Colonic mucosa (tissue), 4 donors: ENCODE data around the gene NOS1AP. TPM values are rescaled to one million over a fixed set of nuclear protein-coding genes. Genes with fewer than 3 reads are reported as not detected.

Experiments
- DNase-seq: peaks from one replicate; pipeline ENCODE4 v3.0.0-alpha.2; 2020
- H3K27ac ChIP-seq: fragments of 200-600 bp; one replicate; pipeline ENCODE4 v1.8.0; 2021
- H3K27me3 ChIP-seq: fragments of 200-600 bp; one replicate; pipeline ENCODE4 v1.8.0; 2021
- H3K36me3 ChIP-seq: fragments of 200-600 bp; one replicate; pipeline ENCODE4 v1.8.0; 2021
- H3K4me1 ChIP-seq: fragments of 200-600 bp; one replicate; pipeline ENCODE4 v1.8.0; 2021; ENCODE audit warnings: mild to moderate bottlenecking
- H3K4me3 ChIP-seq: fragments of 200-600 bp; one replicate; pipeline ENCODE4 v1.8.0; 2021
- H3K9ac ChIP-seq, 2 donors: one replicate each; pipeline ENCODE4 v1.7.0; 2013; ENCODE audit warnings: control low read depth in 2 of 2, low read depth in 2 of 2, low read length in 2 of 2
- H3K9me3 ChIP-seq: fragments of 200-600 bp; one replicate; pipeline ENCODE4 v1.8.0; 2021
- CTCF ChIP-seq: fragments of 200-600 bp; IDR thresholded peaks from one replicate; pipeline ENCODE4 v1.8.0; 2022; ENCODE audit warnings: antibody characterized with exemption, mild to moderate bottlenecking
- intact Hi-C: fragments of 100-400 bp; cut with DNase I; formaldehyde crosslinking; loops from one replicate; pipeline ENCODE4 v1.14.1; 2022
- total RNA-seq, 2 donors: library from RNA; stranded (reverse); fragmentation: NEBNext Ultra II Directional in 1 of 2; extraction: Animal tissue kit (Norgen Biotek cat#: 25700) in 1 of 2; gene quantifications; one replicate each; pipeline ENCODE4 v1.2.1, GENCODE V29; 2021
- donor health status: healthy.
- donor health status: DM: no; HTN: no; CAD: no.
- donor health status: DM: no; HTN: no; CAD: no.

The NOS1AP gene
- total RNA-seq, 2 donors from 2014 or later, result 9.0 to 14.4 TPM

- DNase-seq, result no peak
- TF ChIP-seq CTCF, result no peak
- Histone ChIP-seq H3K4me3 (no peak overlapping the region), H3K4me1 (no peaks in the 10 kb centered on the region), H3K9ac (peak overlapping the region in 1 of 2 donors; percentile 5), H3K27me3 (no peaks in the 10 kb centered on the region), H3K9me3 (no peaks in the 10 kb centered on the region), H3K27ac (no peak overlapping the region), H3K36me3 (no peaks in the 10 kb centered on the region)
- intact Hi-C loops, result no loop called here
Observed at GRCh38 chr1:162366671-162367070, 297.2 kb downstream of the NOS1AP start.

- Histone ChIP-seq H3K27me3 (no peaks in the 10 kb centered on the region), H3K27ac (no peak overlapping the region), H3K4me1 (no peaks in the 10 kb centered on the region), H3K4me3 (no peak overlapping the region), H3K36me3 (no peaks in the 10 kb centered on the region), H3K9ac (peak overlapping the region in 1 of 2 donors; percentile 5), H3K9me3 (no peaks in the 10 kb centered on the region)
- no peak for TF ChIP-seq CTCF
- no peak for DNase-seq
- intact Hi-C loops, result no loop called here
Observed at GRCh38 chr1:162367073-162367472, 297.6 kb downstream of the NOS1AP start.

- no peaks in the 10 kb centered on the region for H3K36me3 ChIP-seq
- peak overlapping the region; percentile 75 for H3K27ac ChIP-seq
- H3K9me3 ChIP-seq, result no peaks in the 10 kb centered on the region
- peaks cover 4% of the 10 kb centered on the region for H3K4me1 ChIP-seq
- DNase-seq, result no peak
- peak overlapping the region in 1 of 2 donors; percentile 14 for H3K9ac ChIP-seq
- intact Hi-C loops, result no loop called here
- H3K4me3 ChIP-seq, result no peak overlapping the region
- no peaks in the 10 kb centered on the region for H3K27me3 ChIP-seq
- TF ChIP-seq CTCF, result no peak
Observed at GRCh38 chr1:162367772-162368171, 298.3 kb downstream of the NOS1AP start.

GRCh38 chr1:162368451-162368850 is 299.0 kb downstream of the NOS1AP start:
- intact Hi-C loops, result no loop called here
- Histone ChIP-seq H3K36me3 (no peaks in the 10 kb centered on the region), H3K4me1 (peaks cover 8% of the 10 kb centered on the region), H3K27ac (peak overlapping the region; percentile 75), H3K9me3 (no peaks in the 10 kb centered on the region), H3K4me3 (no peak overlapping the region), H3K9ac (peak overlapping the region in 1 of 2 donors; percentile 40), H3K27me3 (no peaks in the 10 kb centered on the region)
- TF ChIP-seq CTCF, result no peak
- DNase-seq, result peak; percentile 74

GRCh38 chr1:162369571-162369970 is 300.1 kb downstream of the NOS1AP start:
- no peak for DNase-seq
- H3K27me3 ChIP-seq, result no peaks in the 10 kb centered on the region
- H3K4me1 ChIP-seq, result peaks cover 8% of the 10 kb centered on the region
- no peak for TF ChIP-seq CTCF
- no peak overlapping the region for H3K9ac ChIP-seq
- H3K36me3 ChIP-seq, result no peaks in the 10 kb centered on the region
- intact Hi-C loops, result no loop called here
- H3K4me3 ChIP-seq, result no peak overlapping the region
- peak overlapping the region; percentile 75 for H3K27ac ChIP-seq
- H3K9me3 ChIP-seq, result no peaks in the 10 kb centered on the region
